ENCODE data around the gene CHMP1B.
A peak's percentile ranks its signal among the peaks of the same experiment; 100 is the strongest.

CHMP1B gene, protein sequence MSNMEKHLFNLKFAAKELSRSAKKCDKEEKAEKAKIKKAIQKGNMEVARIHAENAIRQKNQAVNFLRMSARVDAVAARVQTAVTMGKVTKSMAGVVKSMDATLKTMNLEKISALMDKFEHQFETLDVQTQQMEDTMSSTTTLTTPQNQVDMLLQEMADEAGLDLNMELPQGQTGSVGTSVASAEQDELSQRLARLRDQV

DNA sequence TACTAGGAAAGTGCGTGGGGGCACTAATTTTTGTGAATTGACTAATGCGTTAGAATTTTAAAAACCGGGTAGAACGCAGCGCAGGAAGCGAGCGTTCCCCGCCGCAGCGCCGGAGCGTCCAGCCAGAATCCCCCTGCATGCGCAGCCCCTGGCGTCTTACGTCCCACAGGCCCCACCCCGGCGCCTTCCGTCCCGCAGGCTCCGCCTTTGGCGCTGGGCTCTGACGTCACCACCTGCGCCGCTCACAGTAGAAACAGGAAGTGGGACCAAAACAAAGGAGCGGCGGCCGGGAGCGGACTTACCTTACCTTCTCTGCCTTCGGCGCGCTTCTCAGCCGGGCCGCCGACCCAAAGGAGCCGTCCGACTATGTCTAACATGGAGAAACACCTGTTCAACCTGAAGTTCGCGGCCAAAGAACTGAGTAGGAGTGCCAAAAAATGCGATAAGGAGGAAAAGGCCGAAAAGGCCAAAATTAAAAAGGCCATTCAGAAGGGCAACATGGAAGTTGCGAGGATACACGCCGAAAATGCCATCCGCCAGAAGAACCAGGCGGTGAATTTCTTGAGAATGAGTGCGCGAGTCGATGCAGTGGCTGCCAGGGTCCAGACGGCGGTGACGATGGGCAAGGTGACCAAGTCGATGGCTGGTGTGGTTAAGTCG lies at the start of gene CHMP1B:
Gene CHMP1B (plus strand): TSS at position 268 of the 660 bp plus-strand sequence. CDS start 99 bp downstream, at position 367.
- DNase-seq (ENCODE audit: low read depth): peak; percentile 94

DNA sequence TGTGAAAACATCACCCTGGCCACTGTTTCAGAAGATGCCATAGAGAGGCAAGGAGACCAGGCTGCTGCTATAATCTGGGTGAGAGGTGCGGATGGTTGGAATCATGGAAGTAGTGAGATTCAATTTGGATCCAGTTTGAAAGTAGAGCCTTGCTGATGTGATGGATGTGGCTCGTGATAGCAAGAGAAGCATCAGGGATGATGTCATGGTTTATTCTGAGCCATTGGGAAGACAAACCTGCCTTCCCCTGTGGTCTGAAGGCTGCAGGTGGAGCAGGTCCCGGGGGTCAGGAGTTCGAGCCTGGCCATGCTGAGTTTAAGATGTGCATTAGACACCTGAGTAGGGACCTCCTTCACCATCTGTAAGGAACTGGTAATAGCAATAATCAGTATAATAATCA lies 49.6 kb upstream of the CHMP1B start:
- no peak for DNase-seq (ENCODE audit: low read depth)

DNA sequence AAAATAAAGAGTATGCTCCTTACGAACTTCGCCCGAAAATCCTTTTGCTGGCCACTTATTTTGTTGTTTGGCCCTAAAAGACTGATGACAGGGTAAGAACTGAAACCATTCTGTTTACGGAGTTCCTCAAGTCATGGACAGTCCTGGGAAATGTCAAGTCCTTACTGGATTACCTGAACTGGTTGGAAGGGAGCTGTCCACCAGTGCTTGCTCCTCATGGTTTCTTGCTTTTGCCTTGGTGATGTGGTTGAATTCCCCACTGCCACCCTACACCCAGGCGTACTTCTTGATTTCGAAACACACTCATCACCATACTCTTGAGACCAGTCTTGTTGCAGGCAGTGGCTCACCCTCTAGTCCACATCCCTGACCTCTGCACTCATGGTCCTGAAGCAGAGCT lies 49.1 kb upstream of the CHMP1B start:
- DNase-seq (ENCODE audit: low read depth): no peak

DNA sequence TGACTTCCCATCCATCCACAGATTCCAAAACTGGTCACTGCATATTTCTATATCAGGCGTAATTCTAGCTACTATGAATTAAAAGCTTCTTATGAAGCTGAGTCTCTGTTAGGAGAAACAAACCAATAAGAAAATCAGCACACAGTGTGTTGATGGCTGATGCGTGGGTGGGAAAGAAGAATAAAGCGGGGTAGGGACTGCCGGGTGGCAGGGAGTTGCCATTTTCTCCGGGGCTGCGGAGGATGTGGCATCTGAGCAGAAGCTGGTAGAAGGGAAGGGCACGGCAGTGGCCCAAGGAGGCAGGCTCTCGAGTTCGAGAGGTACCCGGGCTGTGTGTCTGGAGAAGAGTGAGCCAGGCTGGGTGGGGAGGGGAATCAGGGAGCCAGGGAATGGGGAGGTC lies 48.6 kb upstream of the CHMP1B start:
- no peak for DNase-seq (ENCODE audit: low read depth)

DNA sequence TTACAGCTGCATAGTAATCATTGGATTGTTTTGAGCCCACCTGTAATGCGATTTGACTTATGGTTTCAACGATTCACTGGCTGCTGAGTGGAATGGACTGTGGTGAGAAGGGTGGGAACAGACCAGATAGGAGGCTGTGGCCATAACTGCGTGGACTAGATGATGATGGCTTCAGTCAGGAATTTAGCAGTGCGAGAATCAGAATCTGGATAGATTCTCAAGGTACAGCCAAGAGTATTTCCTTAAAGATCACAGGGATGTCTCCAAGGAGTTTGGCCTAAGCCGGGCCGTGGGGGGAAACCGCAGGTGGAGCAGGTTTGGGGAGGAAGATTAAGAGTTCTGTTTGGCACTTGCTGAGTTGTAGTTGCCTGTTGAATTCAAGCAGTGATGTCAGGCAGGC lies 44.0 kb upstream of the CHMP1B start:
- no peak for DNase-seq (ENCODE audit: low read depth)

DNA sequence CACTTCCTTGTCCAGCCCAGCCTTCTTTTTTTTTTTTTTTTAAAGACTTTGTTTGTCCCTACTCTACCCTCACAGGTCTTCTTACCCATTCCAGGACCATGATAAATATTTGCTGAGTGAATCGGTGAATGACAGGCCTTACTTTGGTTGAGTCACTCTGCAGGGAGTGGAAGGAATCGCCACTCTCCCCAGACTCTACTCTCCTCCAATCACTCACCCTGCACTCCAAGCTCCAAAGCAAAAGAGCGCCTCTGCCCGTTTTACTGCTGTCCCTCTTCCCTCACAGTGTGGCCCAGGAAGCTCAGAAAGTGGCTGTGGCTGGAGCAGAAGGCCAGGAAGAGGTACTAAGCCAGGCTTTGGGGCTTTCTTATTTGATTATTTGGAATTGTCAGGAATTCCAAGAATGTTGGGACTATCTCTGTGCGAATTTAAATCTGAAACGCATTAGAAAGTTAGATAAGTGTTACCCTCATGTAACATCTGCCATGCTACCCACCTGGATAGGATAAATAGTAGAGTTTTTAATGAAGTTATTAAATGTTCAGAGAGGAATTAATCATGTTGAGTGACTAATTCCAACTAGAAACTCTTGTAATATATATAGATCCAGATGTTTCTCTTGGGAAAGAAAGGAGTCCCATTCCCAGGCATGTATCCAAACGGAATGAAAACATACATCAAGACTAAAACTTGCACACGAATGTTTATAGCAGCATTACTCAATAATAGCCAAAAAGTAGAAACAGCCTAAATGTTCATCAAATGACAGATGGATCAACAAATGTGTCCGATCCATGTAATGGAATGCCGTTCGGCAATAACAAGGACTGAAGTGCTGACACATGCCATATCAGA lies 43.0 kb upstream of the CHMP1B start:
- no peak for DNase-seq (ENCODE audit: low read depth)

DNA sequence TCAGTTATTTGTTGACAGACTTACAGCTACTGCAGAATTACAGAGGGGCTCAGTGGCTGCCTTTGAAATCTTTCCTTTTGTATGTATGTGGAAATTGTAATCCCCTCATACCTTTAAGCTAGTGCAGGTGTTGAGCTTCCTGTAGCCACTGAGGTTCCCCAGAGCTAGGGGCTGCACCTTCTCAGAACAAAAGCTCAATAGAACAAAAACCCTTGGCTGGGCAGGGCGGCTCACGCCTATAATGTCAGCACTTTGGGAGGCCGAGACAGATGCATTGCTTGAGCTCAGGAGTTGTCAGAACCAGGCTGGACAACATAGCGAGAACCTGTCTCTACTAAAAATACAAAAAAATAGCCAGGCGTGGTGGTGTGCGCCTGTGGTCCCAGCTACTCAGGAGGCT lies 41.3 kb upstream of the CHMP1B start:
- no peak for DNase-seq (ENCODE audit: low read depth)

DNA sequence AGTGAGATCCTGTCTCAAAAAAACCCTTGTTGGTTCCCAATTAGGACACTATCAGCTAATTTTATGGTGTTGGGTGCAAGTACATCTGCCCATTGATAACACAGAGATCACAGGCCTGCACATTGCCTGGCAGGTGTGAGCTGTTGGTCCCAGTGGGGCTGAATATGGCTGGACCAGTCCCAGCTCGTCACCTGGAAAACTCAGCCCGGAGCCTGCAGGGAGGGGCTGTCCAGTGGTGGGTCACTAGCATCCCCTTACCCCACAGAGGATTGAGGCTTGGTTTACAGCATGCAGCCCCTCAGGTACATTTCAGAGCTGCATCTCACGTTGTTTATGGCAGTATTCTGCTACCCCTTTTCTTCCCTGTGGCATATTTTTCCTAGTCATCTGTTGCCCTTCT lies 40.8 kb upstream of the CHMP1B start:
- DNase-seq (ENCODE audit: low read depth): no peak

DNA sequence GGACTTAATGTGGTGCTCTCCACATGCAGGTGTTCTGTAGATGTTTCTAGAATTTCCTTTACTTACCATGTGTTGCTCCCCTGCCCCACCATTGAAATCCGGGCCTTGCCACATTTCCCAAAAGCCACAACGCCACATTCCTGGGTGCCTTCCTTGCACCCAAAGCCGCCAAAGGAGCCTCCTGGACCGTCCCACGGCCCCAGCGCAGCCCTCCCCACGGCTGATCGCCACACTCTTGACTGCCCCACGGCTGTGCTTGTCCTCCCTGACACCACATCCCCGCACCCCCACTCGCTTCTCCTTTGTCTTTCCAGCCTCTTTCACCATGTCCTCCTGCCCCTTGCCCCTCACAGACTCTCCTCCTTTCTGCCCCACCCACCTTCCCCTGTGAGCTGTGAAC lies 40.2 kb upstream of the CHMP1B start:
- DNase-seq (ENCODE audit: low read depth): no peak

DNA sequence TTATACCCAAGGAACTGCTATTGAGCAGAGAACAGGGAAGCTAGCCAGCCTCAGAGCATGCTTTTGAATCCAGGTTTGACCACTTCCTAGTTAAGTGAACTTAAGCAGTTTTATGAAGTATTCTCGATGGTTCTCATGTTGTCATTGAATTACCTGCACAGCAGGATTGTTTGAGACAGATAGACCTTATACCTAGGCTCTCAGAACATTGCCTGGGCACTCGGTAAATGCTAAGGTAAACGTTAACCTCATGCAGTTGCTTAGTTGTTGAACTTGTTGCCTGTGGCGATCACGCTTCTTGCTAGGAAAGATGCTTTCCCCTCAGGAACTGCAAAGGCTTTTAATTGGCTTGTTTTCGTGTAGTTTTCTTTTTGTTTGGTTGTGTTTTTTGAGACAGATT lies 34.0 kb upstream of the CHMP1B start:
- DNase-seq (ENCODE audit: low read depth): no peak

DNA sequence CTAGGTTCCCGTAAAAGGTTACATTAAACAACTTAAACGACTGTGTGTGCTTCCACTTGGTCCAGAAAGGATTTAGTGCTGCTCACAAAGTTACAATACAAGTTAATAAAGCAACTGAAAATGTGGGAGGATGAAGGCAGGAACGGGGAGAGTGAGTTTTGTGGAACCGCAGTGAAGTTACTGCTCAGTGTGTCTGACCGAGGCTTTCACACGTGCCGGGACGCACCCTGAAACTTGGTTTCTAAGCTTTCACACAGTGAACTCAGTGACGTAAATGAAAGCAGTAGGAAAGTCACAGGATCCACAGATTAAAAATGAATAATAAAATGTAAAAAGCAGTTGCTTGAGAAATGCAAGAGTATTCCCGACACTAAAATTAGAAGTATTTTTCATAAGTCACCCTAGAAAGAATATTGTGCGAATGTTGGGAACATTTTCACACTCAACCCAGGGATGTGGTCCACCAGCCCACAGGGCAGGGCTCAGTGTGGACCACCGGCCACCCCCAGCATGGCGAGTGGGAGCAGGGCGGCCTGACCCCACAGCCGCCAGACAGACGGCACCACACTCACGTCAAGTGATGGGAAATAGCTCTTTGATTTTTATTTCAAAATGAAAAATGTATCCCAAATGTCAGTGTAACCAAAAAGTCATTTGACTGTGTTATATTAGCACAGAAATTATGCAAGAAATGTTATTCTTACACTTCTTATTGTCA lies 32.6 kb upstream of the CHMP1B start:
- no peak for DNase-seq (ENCODE audit: low read depth)

DNA sequence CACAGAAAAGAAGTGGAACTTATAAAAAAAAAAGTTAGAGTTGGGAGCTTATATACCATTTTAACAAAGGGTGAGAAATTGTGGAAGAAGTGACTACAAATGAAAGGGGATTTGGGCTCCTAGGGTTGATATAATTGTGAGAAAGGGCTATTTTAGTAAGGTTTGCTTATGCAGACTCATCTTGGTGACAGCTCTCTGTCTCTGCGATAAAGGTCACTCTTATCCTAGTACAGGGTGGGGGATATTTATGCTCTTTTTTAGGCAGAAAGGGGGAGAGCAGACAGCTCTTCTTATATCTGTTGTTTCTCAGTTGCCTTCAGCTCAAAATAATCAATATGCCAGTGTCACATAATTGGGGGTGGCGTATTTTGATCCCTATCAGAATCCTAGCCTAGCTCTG lies 31.3 kb upstream of the CHMP1B start:
- no peak for DNase-seq (ENCODE audit: low read depth)

DNA sequence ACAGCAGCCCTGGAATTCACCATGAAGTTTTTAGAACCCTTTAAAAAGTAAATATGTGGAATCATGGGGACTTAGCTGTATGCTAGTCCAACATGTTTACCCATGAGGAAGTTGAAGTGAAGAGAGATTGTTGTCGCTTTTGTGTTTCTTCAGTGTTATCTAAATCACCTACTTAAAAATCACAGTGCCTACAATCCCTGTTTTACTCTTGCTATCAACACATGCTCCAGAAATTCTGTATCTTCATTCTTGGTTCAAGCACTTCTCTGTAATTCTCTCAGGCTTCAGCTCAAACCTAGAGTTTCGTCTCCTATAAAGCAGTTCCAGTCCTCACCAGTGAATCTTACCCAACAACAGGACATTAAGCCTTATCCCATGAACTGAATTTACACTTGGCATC lies 30.5 kb upstream of the CHMP1B start:
- DNase-seq (ENCODE audit: low read depth): no peak

DNA sequence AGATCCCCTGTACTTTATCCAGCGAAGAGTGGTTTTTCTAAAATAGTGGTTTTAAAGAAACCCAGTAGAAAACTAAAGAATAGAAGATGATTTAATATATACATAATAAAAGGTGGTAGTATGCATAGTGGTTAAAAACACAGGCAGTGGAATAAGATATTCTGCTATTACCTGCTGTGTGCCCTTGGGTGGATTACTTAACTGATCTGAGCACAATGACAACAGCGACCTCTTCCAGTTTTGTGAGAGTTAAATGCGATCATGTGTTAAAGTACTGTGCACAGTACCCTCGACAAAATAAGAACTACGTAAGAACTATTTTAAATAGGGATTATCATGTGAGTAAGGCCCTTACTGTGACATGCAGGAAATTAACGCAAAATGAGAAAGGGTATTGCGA lies 30.0 kb upstream of the CHMP1B start:
- no peak for DNase-seq (ENCODE audit: low read depth)

DNA sequence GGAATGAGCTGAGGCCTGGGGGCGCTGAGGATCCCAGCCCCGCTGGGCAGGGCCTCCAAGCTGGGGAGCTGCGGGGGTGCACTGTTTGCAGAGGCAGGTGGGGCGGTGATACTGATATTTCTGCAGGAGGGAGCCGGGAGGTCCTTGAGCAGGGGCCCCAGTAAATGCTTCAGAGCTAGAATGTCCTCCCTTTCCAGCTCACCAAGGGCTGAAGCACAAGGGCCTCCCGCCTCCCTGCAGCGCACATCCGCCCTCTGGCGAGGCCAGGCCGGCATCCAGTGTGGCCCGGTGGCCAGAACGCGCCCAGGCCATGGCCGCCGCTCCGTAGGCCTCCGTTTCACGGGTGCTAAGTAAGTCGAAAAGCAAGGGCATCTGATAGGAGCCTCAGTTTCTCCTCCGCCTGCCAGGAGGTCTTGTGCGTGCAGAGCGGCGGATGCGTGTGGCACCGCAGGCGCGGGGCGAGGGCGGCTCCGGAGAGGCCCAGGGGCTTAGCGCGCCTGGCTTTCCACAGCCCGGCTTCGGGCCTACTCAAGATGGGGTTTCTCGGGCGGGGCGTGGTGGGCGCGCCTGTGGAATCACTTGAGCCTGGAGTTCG lies 29.5 kb upstream of the CHMP1B start:
- DNase-seq (ENCODE audit: low read depth): no peak

DNA sequence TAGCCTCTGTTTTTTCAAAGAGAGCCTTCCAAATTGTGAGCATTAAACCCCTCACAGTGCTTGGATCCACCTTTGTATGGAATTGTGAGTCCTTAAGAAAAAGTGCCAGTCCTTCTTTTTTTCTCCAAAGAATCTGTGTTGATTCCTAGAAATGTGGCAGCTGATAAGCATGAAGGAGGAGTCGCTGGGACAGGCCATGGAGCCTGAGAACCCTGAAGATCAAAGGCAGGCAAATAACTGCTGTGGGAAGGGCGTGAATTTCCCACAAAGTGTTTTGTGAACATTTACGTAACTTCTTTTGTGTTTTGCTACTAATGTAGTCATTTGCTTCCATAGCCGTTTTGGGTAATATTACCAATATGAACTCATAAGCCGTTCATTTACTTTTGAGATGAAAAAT lies 27.7 kb upstream of the CHMP1B start:
- DNase-seq (ENCODE audit: low read depth): no peak

DNA sequence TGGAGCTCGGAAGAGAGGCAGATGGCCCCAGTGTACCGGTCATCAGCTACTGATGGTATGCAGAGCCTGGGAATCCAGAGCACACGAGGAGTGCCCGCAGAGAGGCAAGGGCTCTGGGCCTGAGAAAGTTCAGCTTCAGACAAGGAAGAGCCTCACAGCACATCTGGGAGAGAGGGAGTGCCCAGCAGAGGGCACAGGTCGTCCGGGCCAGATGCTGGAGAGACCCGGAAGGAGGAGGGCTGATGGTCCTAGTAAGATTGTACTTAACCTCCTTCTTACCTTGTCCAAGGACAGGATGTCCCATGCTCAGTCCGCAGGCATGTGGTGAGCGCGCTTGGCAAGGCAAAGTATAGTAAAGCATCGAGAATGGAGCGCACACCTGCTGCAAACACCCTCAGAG lies 24.4 kb upstream of the CHMP1B start:
- DNase-seq (ENCODE audit: low read depth): no peak

DNA sequence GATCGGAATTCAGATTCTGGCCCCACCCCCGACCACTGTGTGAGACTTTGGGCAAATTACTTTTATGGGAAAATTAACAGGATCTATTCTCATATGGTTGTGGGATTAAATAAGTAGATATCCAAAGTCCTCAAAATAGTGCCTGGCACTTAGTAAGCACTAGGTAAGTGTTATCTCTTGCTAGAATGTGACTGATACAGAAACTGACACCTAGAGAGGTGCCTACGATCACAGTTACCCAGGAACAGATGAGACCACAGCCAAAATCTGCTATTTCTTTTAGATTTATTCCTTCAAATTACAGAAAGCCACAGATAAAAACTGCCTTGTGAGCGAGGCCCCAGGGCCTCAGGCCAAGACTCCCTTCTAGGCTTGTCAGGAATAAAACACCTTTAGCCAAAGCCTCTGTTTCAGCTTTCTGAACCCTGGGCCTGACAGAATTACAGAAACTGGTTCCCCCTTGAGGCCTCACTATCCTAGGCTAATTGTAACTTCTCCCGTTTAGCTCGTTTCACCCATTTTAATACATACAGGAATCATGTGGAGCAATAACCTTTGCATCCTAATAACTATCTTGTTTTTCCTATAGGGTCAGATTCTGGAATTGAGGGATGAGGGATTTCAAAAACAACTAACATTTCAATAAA lies 22.3 kb upstream of the CHMP1B start:
- DNase-seq (ENCODE audit: low read depth): no peak

DNA sequence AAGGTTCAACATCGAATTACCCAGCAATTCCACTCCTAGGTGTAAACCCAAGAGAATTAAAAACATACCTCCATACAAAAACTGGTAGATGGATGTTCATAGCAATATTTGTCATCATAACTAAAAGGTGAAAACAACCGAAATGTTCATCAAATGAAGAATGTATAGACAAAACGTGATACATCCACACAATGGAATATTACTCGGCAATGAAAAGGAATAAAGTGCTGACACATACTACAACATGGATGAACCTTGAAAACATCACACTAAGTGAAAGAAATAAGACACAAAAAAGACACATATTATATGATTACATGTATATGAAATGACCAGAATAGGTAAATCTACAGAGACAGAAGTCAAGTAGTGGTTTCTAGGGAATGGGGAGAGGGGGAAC lies 20.6 kb upstream of the CHMP1B start:
- DNase-seq (ENCODE audit: low read depth): no peak

DNA sequence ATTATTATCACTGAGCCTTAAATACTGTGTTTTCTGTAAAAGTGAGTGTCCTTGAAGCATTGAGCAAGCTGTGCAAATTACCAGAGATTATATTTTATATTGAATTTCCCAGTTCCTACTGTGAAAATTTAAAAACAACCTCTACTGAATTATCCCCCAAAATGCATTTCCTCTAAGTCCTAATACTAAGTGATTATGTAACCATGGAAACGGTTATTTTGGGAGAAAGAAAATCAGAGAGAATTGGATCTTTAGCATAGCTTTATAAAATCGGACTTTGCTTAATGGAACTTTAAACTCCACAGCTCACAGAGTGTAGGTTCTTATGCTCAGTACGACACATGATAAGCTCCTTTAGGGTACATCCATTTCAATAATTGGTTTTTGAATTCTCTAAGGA lies 19.3 kb upstream of the CHMP1B start:
- no peak for DNase-seq (ENCODE audit: low read depth)

DNA sequence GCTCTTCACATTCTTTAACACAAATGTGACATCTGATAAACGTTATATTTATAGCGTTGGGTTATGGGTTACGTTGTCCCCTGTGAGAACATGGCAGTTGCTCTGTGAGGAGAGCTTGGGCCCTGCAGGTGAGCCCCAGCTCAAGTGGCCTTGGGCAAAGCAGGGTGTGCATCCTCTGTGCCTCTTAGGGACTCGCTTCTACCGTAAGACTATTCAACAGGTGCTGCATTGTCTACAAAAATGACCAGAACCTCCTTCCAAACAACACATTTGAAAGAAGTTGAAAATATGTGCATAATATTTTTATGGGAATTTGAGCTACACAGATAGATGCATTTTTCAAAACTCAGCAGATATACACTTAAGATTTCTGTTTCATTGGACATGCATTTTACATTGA lies 16.4 kb upstream of the CHMP1B start:
- no peak for DNase-seq (ENCODE audit: low read depth)

DNA sequence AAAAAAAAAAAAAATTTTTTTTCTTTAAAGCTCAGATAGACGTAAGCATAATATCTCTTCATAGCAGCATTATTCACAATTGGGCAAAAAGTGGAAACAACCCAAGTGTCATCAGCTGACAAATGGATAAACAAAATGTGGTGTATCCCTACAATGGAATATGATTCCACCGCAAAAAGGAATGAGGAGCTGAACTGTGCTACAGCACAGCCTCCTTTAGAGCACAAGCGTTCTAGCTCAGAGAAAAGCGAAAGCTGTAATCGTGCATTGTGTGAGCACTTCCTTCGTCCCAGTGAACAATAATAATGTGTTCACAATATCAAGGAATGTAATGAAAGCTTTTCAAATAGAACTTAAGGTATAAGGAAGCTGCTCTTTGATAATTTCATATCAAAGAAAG lies 11.7 kb upstream of the CHMP1B start:
- no peak for DNase-seq (ENCODE audit: low read depth)
